Calu3 (cell line): Measurements from ENCODE around the gene TRIM69. TPM values are rescaled to one million over a fixed set of nuclear protein-coding genes. Genes with fewer than 3 reads are reported as not detected.
"Not testable (repeated sequence)": the region's sequence is repeated elsewhere in the genome, so short reads cannot be mapped to it uniquely, and the experiment has no call there.

ENCODE experiments used
- BruUV-seq: library from RNA; stranded (reverse); fragments of 400-500 nt; replicated peaks from 2 replicates; lab custom pipeline; 2021; lab: Mats Ljungman, UMichigan
- CTCF ChIA-PET: fragments of 300-600 bp; sonication (Branson Sonifier 250); formaldehyde crosslinking; loops from one replicate; lab custom pipeline; 2022; ENCODE audit warnings: antibody characterized with exemption; lab: Charles Lee
- DNase-seq: peaks from one replicate; pipeline ENCODE4 v3.0.0; 2022
- H3K27ac Mint-ChIP-seq: one replicate; pipeline ENCODE4 v1.8.0; 2022; ENCODE audit warnings: mixed read lengths; ENCODE audit not compliant: unreplicated experiment
- H3K27me3 Mint-ChIP-seq: one replicate; pipeline ENCODE4 v1.8.0; 2022; ENCODE audit warnings: mixed read lengths; ENCODE audit not compliant: unreplicated experiment
- H3K36me3 Mint-ChIP-seq: one replicate; pipeline ENCODE4 v1.8.0; 2022; ENCODE audit warnings: mild to moderate bottlenecking, moderate library complexity, mixed read lengths; ENCODE audit not compliant: insufficient read depth, unreplicated experiment
- H3K4me1 Mint-ChIP-seq: one replicate; pipeline ENCODE4 v1.8.0; 2022; ENCODE audit warnings: mild to moderate bottlenecking, low read depth, mixed read lengths; ENCODE audit not compliant: unreplicated experiment
- H3K4me3 Mint-ChIP-seq: one replicate; pipeline ENCODE4 v1.8.0; 2022; ENCODE audit warnings: mild to moderate bottlenecking, low read depth, moderate library complexity, mixed read lengths; ENCODE audit not compliant: unreplicated experiment
- H3K9me3 Mint-ChIP-seq: one replicate; pipeline ENCODE4 v1.8.0; 2022; ENCODE audit warnings: low read depth, mixed read lengths; ENCODE audit not compliant: unreplicated experiment
- intact Hi-C: fragments of 100-400 bp; cut with micrococcal nuclease; formaldehyde crosslinking; loops from one replicate; pipeline ENCODE4 v1.10.0; 2022; ENCODE audit not compliant: unreplicated experiment
- total RNA-seq: library from RNA; stranded (reverse); gene quantifications from 2 replicates; pipeline ENCODE4 v1.2.3, GENCODE V29; 2022
- TF ChIP-seq, protein P1 (sequence below): fragments of 200-600 bp; IDR thresholded peaks from one replicate; pipeline ENCODE4 v1.8.0; 2022; ENCODE audit warnings: antibody characterized with exemption; ENCODE audit not compliant: unreplicated experiment

The TRIM69 gene
- total RNA-seq, 1 experiment from 2014 or later, result 9.7 TPM

DNA sequence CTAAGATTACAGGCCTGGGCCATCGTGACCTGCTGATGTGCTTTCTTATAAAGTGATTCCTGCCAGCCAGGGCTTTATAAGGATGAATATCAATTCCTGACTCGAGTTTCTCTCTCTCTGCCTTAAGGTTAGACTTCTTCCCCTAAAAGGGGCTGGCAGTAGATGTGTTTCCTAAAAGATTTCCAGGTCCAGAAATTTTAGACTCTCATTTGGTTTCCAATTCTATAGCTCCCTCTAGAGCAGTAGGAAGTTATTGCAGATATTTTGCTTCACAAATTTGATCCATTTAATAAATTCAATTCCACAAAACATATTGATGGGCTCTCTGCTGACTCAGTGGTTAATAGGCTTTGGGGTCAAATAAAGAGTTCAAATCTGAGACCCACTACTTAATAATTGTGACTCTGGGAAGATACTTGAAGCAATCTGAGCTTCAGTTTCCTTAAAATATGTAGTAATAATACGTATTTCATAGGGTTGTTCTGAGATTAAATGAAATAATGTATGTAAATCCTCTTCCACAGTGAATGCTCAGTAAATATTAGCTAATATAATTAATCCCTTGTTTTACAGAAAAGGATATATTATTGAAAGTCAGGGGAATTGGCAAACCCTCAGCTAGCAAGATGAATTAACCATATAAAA is 2.1 kb downstream of the TRIM69 start:
- Mint-ChIP-seq H3K27me3 (no peaks in the 10 kb centered on the region), H3K27ac (no peak overlapping the region), H3K4me1 (no peaks in the 10 kb centered on the region), H3K4me3 (no peak overlapping the region), H3K36me3 (no peaks in the 10 kb centered on the region), H3K9me3 (no peaks in the 10 kb centered on the region)
- BruUV-seq, result no TSS peak
- intact Hi-C loops, result loop anchor here (2.0 kb wide), 2 partner anchors 76 to 154 kb away; partner anchors contain the start of gene SPG11
- TF ChIP-seq, protein P1, sequence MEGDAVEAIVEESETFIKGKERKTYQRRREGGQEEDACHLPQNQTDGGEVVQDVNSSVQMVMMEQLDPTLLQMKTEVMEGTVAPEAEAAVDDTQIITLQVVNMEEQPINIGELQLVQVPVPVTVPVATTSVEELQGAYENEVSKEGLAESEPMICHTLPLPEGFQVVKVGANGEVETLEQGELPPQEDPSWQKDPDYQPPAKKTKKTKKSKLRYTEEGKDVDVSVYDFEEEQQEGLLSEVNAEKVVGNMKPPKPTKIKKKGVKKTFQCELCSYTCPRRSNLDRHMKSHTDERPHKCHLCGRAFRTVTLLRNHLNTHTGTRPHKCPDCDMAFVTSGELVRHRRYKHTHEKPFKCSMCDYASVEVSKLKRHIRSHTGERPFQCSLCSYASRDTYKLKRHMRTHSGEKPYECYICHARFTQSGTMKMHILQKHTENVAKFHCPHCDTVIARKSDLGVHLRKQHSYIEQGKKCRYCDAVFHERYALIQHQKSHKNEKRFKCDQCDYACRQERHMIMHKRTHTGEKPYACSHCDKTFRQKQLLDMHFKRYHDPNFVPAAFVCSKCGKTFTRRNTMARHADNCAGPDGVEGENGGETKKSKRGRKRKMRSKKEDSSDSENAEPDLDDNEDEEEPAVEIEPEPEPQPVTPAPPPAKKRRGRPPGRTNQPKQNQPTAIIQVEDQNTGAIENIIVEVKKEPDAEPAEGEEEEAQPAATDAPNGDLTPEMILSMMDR, result no peak
- DNase-seq, result no peak
- CTCF ChIA-PET, result interaction anchor here (0.5 to 2.2 kb wide), 9 partner anchors 8 to 159 kb away, joined by 3 to 13 read pairs (median 4); partner anchors contain the start of gene SPG11

GRCh38 chr15:44739222-44739847 is 3.0 kb downstream of the TRIM69 start:
- not testable (repeated sequence) for BruUV-seq, H3K27me3 Mint-ChIP-seq, H3K4me3 Mint-ChIP-seq, H3K4me1 Mint-ChIP-seq, H3K27ac Mint-ChIP-seq, H3K9me3 Mint-ChIP-seq, DNase-seq, H3K36me3 Mint-ChIP-seq
- intact Hi-C loops, result loop anchor here (2.0 kb wide), 2 partner anchors 77 to 155 kb away; partner anchors contain the start of gene SPG11
- CTCF ChIA-PET, result interaction anchor here (1.3 kb wide), 1 partner anchor 26 kb away, joined by 4 read pairs; no protein-coding TSS in a partner anchor

GRCh38 chr15:44743454-44743853 is 7.1 kb downstream of the TRIM69 start:
- BruUV-seq, H3K27me3 Mint-ChIP-seq, DNase-seq, intact Hi-C loops, H3K27ac Mint-ChIP-seq, H3K9me3 Mint-ChIP-seq, H3K4me1 Mint-ChIP-seq, CTCF ChIA-PET, H3K36me3 Mint-ChIP-seq, H3K4me3 Mint-ChIP-seq: not testable (repeated sequence)

- Mint-ChIP-seq H3K27me3 (peaks cover 42% of the 10 kb centered on the region), H3K9me3 (no peaks in the 10 kb centered on the region), H3K4me1 (no peaks in the 10 kb centered on the region), H3K27ac (no peak overlapping the region), H3K4me3 (no peak overlapping the region), H3K36me3 (no peaks in the 10 kb centered on the region)
- TF ChIP-seq, protein P1, result no peak
- no TSS peak for BruUV-seq
- intact Hi-C loops, result no loop called here
- no peak for DNase-seq
- CTCF ChIA-PET, result no interaction called here
These were observed 17.0 kb downstream of the TRIM69 start for GRCh38 chr15:44753345-44753744.

- Mint-ChIP-seq H3K27ac (no peak overlapping the region), H3K27me3 (peaks cover 17% of the 10 kb centered on the region), H3K9me3 (no peaks in the 10 kb centered on the region), H3K4me3 (no peak overlapping the region), H3K4me1 (no peaks in the 10 kb centered on the region), H3K36me3 (no peaks in the 10 kb centered on the region)
- no peak for DNase-seq
- no TSS peak for BruUV-seq
- TF ChIP-seq, protein P1, result no peak
- intact Hi-C loops, result no loop called here
- CTCF ChIA-PET, result no interaction called here
These were observed 26.9 kb downstream of the TRIM69 start for GRCh38 chr15:44763187-44763586.
